ENCODE data around the gene NAXD. TPM values are rescaled to one million over a fixed set of nuclear protein-coding genes. Genes with fewer than 3 reads are reported as not detected.
"Not testable (repeated sequence)": the region's sequence is repeated elsewhere in the genome, so short reads cannot be mapped to it uniquely, and the experiment has no call there.

NAXD gene
- polyA plus RNA-seq, 1 donor from 2014 or later, result 58.1 TPM

DNA sequence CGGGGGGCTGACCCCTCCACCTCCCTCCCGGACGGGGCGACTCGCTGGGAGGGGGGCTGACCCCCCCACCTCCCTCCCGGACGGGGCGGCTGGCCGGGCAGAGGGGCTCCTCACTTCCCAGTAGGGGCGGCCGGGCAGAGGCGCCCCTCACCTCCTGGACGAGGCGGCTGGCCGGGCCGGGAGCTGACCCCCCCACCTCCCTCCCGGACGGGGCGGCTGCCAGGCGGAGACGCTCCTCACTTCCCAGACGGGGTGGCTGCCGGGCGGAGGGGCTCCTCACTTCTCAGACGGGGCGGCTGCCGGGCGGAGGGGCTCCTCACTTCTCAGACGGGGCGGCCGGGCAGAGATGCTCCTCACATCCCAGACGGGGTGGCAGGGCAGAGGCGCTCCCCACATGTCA is 9.1 kb upstream of the NAXD start:
- H3K36me3 ChIP-seq (ENCODE audit: insufficient read depth, low read length); H4K20me1 ChIP-seq (ENCODE audit: insufficient read depth); H3F3A ChIP-seq (ENCODE audit: insufficient read depth, low read length, poor library complexity, severe bottlenecking); H3K9me2 ChIP-seq (ENCODE audit: insufficient read depth, low read length); H3K27ac ChIP-seq (ENCODE audit: low read length); H3K79me2 ChIP-seq (replicated peaks; ENCODE audit: insufficient read depth, low read length); H3K27me3 ChIP-seq (ENCODE audit: insufficient read depth, low read depth, low read length); H3K9ac ChIP-seq (ENCODE audit: low read length); H3K9me3 ChIP-seq (ENCODE audit: low read length); H2AFZ ChIP-seq (ENCODE audit: low read depth, low read length); H3K4me2 ChIP-seq (ENCODE audit: low read length); H3K4me3 ChIP-seq (ENCODE audit: low read length): not testable (repeated sequence)

DNA sequence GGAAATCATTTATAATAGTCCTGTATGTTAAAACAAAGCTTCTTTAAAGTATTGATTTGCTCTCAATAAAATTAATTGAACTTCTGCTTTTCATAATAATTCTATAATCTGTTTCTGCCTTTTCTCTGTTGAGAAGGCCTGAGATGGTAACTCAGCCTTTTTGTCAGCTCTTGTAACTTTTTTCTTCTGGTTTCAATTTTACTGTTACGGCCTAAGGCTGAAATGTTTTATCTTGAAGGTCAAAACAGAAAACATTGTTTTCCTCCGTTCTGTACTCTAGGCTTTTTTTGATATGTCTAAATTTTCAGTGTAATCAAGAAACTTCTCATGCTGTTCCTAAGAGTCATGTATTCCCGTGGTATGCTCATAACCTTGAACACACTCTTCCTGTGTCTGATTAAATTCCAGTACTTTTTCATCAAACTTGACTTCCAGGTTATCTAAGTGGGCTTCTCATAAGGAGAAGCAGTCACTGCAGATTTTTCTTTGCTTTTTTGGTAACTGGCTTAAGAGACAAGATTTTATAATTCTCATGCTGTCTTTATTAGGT is 7.6 kb upstream of the NAXD start:
- H4K20me1 ChIP-seq (ENCODE audit: insufficient read depth), result no peaks in the 10 kb centered on the region
- H3K9me3 ChIP-seq (ENCODE audit: low read length), result no peaks in the 10 kb centered on the region
- no peaks in the 10 kb centered on the region for H3K79me2 ChIP-seq (replicated peaks; ENCODE audit: insufficient read depth, low read length)
- H3K4me2 ChIP-seq (ENCODE audit: low read length), result no peak overlapping the region
- H3F3A ChIP-seq (ENCODE audit: insufficient read depth, low read length, poor library complexity, severe bottlenecking), result no peaks in the 10 kb centered on the region
- H3K36me3 ChIP-seq (ENCODE audit: insufficient read depth, low read length), result no peaks in the 10 kb centered on the region
- no peaks in the 10 kb centered on the region for H3K9me2 ChIP-seq (ENCODE audit: insufficient read depth, low read length)
- TF ChIP-seq, protein P1, sequence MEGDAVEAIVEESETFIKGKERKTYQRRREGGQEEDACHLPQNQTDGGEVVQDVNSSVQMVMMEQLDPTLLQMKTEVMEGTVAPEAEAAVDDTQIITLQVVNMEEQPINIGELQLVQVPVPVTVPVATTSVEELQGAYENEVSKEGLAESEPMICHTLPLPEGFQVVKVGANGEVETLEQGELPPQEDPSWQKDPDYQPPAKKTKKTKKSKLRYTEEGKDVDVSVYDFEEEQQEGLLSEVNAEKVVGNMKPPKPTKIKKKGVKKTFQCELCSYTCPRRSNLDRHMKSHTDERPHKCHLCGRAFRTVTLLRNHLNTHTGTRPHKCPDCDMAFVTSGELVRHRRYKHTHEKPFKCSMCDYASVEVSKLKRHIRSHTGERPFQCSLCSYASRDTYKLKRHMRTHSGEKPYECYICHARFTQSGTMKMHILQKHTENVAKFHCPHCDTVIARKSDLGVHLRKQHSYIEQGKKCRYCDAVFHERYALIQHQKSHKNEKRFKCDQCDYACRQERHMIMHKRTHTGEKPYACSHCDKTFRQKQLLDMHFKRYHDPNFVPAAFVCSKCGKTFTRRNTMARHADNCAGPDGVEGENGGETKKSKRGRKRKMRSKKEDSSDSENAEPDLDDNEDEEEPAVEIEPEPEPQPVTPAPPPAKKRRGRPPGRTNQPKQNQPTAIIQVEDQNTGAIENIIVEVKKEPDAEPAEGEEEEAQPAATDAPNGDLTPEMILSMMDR (IDR thresholded peaks at IDR 0.05; ENCODE audit: poor library complexity, severe bottlenecking), result no peak
- TF ChIP-seq EP300 (conservative IDR thresholded peaks at IDR 0.05; ENCODE audit: poor library complexity, severe bottlenecking) (no peak), POLR2AphosphoS5 (IDR thresholded peaks at IDR 0.05) (no peak), EZH2 (IDR thresholded peaks at IDR 0.05; ENCODE audit: borderline replicate concordance, insufficient read depth, low read length, poor library complexity, severe bottlenecking) (no peak), SMC3 (conservative IDR thresholded peaks at IDR 0.05; ENCODE audit: poor library complexity) (no peak), TAF1 (IDR thresholded peaks at IDR 0.05; ENCODE audit: low read depth) (no peak), MXI1 (conservative IDR thresholded peaks at IDR 0.05; ENCODE audit: poor library complexity, severe bottlenecking) (no peak), RAD21 (conservative IDR thresholded peaks at IDR 0.05) (no peak)
- TF ChIP-seq, protein P2, sequence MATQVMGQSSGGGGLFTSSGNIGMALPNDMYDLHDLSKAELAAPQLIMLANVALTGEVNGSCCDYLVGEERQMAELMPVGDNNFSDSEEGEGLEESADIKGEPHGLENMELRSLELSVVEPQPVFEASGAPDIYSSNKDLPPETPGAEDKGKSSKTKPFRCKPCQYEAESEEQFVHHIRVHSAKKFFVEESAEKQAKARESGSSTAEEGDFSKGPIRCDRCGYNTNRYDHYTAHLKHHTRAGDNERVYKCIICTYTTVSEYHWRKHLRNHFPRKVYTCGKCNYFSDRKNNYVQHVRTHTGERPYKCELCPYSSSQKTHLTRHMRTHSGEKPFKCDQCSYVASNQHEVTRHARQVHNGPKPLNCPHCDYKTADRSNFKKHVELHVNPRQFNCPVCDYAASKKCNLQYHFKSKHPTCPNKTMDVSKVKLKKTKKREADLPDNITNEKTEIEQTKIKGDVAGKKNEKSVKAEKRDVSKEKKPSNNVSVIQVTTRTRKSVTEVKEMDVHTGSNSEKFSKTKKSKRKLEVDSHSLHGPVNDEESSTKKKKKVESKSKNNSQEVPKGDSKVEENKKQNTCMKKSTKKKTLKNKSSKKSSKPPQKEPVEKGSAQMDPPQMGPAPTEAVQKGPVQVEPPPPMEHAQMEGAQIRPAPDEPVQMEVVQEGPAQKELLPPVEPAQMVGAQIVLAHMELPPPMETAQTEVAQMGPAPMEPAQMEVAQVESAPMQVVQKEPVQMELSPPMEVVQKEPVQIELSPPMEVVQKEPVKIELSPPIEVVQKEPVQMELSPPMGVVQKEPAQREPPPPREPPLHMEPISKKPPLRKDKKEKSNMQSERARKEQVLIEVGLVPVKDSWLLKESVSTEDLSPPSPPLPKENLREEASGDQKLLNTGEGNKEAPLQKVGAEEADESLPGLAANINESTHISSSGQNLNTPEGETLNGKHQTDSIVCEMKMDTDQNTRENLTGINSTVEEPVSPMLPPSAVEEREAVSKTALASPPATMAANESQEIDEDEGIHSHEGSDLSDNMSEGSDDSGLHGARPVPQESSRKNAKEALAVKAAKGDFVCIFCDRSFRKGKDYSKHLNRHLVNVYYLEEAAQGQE (IDR thresholded peaks at IDR 0.05; ENCODE audit: borderline replicate concordance), result no peak
- H3K27ac ChIP-seq (ENCODE audit: low read length), result no peak overlapping the region
- H2AFZ ChIP-seq (ENCODE audit: low read depth, low read length), result no peak overlapping the region
- H3K9ac ChIP-seq (ENCODE audit: low read length), result no peak overlapping the region
- no peak overlapping the region for H3K4me3 ChIP-seq (ENCODE audit: low read length)
- no peaks in the 10 kb centered on the region for H3K27me3 ChIP-seq (ENCODE audit: insufficient read depth, low read depth, low read length)

Data from neural cell (in vitro differentiated cells).